Sigmoid colon (tissue), 7 donors: ENCODE data around the gene WHAMM. TPM values are rescaled to one million over a fixed set of nuclear protein-coding genes. Genes with fewer than 3 reads are reported as not detected.
A peak's percentile ranks its signal among the peaks of the same experiment; 100 is the strongest.

Source experiments
- DNase-seq: peaks from one replicate; pipeline ENCODE4 v3.0.0-alpha.2; 2019
- H3K27ac ChIP-seq, 4 donors: fragments of 200-600 bp; sonication (generic); one replicate each; pipeline ENCODE4 v1.5.1; 2016 to 2019; ENCODE audit warnings: mild to moderate bottlenecking in 1 of 4
- H3K27me3 ChIP-seq, 3 donors: fragments of 200-600 bp; sonication (generic); one replicate each; pipeline ENCODE4 v1.5.1; 2019; ENCODE audit warnings: mild to moderate bottlenecking in 1 of 3
- H3K36me3 ChIP-seq, 4 donors: fragments of 200-600 bp; sonication (generic); one replicate each; pipeline ENCODE4 v1.5.1; 2016 to 2019
- H3K4me1 ChIP-seq, 4 donors: fragments of 200-600 bp; sonication (generic); one replicate each; pipeline ENCODE4 v1.5.1; 2017 to 2019
- H3K4me3 ChIP-seq, 4 donors: fragments of 200-600 bp; sonication (generic); one replicate each; pipeline ENCODE4 v1.5.1; 2017 to 2019; ENCODE audit warnings: mild to moderate bottlenecking in 2 of 4, moderate library complexity in 1 of 4
- H3K9me3 ChIP-seq, 4 donors: fragments of 200-600 bp in 3 of 4; sonication (generic) in 3 of 4; one replicate each; pipeline versions ENCODE4 v1.5.1 to v1.6.1; 2013 to 2019
- EP300 ChIP-seq, 4 donors: sonication (generic); formaldehyde crosslinking; IDR thresholded peaks; one replicate each; pipeline ENCODE4 v1.6.1; 2017; ENCODE audit warnings: antibody characterized with exemption in 4 of 4
- POLR2A ChIP-seq, 2 donors: fragments of 450-650 bp; IDR thresholded peaks; one replicate each; pipeline ENCODE4 v1.6.1; 2016; ENCODE audit warnings: antibody characterized with exemption in 2 of 2, mild to moderate bottlenecking in 2 of 2, moderate library complexity in 2 of 2
- POLR2AphosphoS5 ChIP-seq, 4 donors: sonication (generic); formaldehyde crosslinking; IDR thresholded peaks; one replicate each; pipeline ENCODE4 v1.6.1; 2017; ENCODE audit warnings: antibody characterized with exemption in 4 of 4
- WGBS, 2 donors: extraction: QIAGEN DNeasy Blood & Tissue Kit; methylation state at CpG; one replicate each; pipeline ENCODE4 v1.1.7; 2013; 5-methylcytosine and 5-hydroxymethylcytosine counted together
- intact Hi-C: fragments of 100-400 bp; cut with DNase I; formaldehyde crosslinking; loops from one replicate; pipeline ENCODE4 v1.15.1; 2023
- polyA plus RNA-seq, 3 donors: library from polyadenylated mRNA; stranded (reverse); fragments of 200-250 nt; gene quantifications; one replicate each; pipeline ENCODE4 v1.2.3, GENCODE V29; 2013
- total RNA-seq, 4 donors: library from RNA; depleted of rRNA; stranded (reverse); fragments of >200 nt; gene quantifications; one replicate each; pipeline ENCODE4 v1.1.0, GENCODE V29; 2016
- TF ChIP-seq, protein P1 (sequence below), 4 experiments: fragments of 450-650 bp in 3 of 4; fragments of 200-600 bp in 1 of 4; IDR thresholded peaks; one replicate each; pipeline ENCODE4 v1.5.1; 2016 to 2019; ENCODE audit warnings: antibody characterized with exemption in 4 of 4, mild to moderate bottlenecking in 3 of 4, moderate library complexity in 2 of 4
- donor health status: healthy with polysubstance abuse.
- donor health status: Bipolar disorder and iron deficiency.
- donor health status: healthy.

WHAMM gene
- total and polyA plus RNA-seq, 7 donors: 4.4 to 10.5 (median 7.6) TPM

DNA sequence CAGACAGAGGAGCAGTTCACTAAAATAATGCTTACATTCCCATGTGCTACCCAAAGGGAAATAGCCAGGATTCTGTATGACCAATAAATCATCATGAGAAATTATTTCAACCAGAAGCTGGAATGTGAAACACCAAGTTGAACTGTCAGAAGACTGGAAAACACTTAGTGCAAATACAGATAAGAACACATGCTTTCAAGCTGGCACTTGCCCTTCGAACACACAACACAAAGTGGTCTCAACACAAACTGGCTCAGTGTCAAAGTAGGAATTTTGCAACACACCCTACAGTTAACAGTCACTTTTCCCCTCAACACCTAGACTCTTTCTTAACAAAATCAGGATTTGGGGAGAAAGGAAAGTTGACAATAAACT is 4.9 kb upstream of the WHAMM start:
- Histone ChIP-seq H3K36me3 (no peaks in the 10 kb centered on the region), H3K4me3 (no peak overlapping the region), H3K27ac (no peak overlapping the region), H3K9me3 (no peaks in the 10 kb centered on the region), H3K27me3 (no peaks in the 10 kb centered on the region), H3K4me1 (peaks cover 0 to 8% (median 3%) of the 10 kb centered on the region in 4 donors)
- DNase-seq: no peak
- TF ChIP-seq EP300 (IDR thresholded peaks at IDR 0.05) (no peak), POLR2AphosphoS5 (IDR thresholded peaks at IDR 0.05) (no peak), POLR2A (IDR thresholded peaks at IDR 0.05) (no peak)
- TF ChIP-seq, protein P1, sequence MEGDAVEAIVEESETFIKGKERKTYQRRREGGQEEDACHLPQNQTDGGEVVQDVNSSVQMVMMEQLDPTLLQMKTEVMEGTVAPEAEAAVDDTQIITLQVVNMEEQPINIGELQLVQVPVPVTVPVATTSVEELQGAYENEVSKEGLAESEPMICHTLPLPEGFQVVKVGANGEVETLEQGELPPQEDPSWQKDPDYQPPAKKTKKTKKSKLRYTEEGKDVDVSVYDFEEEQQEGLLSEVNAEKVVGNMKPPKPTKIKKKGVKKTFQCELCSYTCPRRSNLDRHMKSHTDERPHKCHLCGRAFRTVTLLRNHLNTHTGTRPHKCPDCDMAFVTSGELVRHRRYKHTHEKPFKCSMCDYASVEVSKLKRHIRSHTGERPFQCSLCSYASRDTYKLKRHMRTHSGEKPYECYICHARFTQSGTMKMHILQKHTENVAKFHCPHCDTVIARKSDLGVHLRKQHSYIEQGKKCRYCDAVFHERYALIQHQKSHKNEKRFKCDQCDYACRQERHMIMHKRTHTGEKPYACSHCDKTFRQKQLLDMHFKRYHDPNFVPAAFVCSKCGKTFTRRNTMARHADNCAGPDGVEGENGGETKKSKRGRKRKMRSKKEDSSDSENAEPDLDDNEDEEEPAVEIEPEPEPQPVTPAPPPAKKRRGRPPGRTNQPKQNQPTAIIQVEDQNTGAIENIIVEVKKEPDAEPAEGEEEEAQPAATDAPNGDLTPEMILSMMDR (IDR thresholded peaks at IDR 0.05): no peak
- 74 to 85% methylated on average over 1 of the region's 1 CpG for WGBS, 2 donors
- intact Hi-C loops: no loop called here

DNA sequence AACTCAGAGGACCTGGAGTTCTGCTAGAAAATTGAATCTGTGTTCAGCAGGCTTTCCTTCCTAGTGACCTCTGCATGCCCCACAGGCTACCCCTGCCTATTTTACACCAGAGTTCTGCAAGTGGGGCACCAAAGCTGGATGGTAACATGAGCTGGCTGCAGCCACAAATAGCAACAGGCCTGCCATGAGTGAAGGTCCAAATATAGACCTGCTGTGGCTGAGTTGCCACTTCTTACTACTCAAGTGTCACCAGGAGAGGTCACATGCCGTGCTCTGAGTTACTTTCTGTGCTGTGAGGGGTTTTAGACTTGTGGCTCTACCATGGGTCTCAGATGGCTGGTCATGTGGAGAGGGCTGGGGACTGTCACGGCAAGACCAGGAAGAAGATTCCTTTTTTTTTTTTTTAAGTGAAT is 3.4 kb upstream of the WHAMM start, which contains the start of gene FSD2:
FSD2 (minus strand) TSS at position 76 of the 413 bp plus-strand sequence. CDS start 18,679 bp downstream, outside the sequence.
- 58 to 80% methylated on average over 2 of the region's 2 CpGs for WGBS, 2 donors
- intact Hi-C loops: loop anchor here (5.0 kb wide), 1 partner anchor 159 kb away; the partner anchor contains the start of gene CPEB1
- H3K9me3 ChIP-seq: no peaks in the 10 kb centered on the region

GRCh38 chr15:82807920-82808633 is 1.4 kb upstream of the WHAMM start:
- H3K27me3 ChIP-seq: no peaks in the 10 kb centered on the region
- peaks cover 0 to 25% (median 19%) of the 10 kb centered on the region in 4 donors for H3K4me1 ChIP-seq
- H3K36me3 ChIP-seq: peaks cover 0 to 2% (median 0%) of the 10 kb centered on the region in 4 donors
- DNase-seq: no peak
- WGBS, 2 donors: 82 to 84% methylated on average over 11 of the region's 11 CpGs
- no peaks in the 10 kb centered on the region for H3K9me3 ChIP-seq
- no peak overlapping the region for H3K4me3 ChIP-seq
- TF ChIP-seq EP300 (IDR thresholded peaks at IDR 0.05): no peak
- intact Hi-C loops: loop anchor here (2.0 to 5.0 kb wide), 2 partner anchors 57 to 161 kb away; partner anchors contain the start of gene CPEB1
- no peak overlapping the region for H3K27ac ChIP-seq

More for the DNA sequence above, 3.4 kb upstream of the WHAMM start, which contains the start of gene FSD2:
- TF ChIP-seq POLR2A (IDR thresholded peaks at IDR 0.05) (no peak), POLR2AphosphoS5 (IDR thresholded peaks at IDR 0.05) (no peak), EP300 (IDR thresholded peaks at IDR 0.05) (no peak)
- TF ChIP-seq, protein P1 (IDR thresholded peaks at IDR 0.05): no peak
- Histone ChIP-seq H3K4me1 (peaks cover 0 to 10% (median 4%) of the 10 kb centered on the region in 4 donors), H3K27ac (no peak within 1 kb of the TSS), H3K36me3 (no peaks in the 10 kb centered on the region), H3K4me3 (no peak within 1 kb of the TSS), H3K27me3 (no peaks in the 10 kb centered on the region)
- no peak for DNase-seq

GRCh38 chr15:82808634-82809041 is 790 bp upstream of the WHAMM start:
- peaks cover 0 to 25% (median 19%) of the 10 kb centered on the region in 4 donors for H3K4me1 ChIP-seq
- intact Hi-C loops: loop anchor here (2.0 to 5.0 kb wide), 2 partner anchors 58 to 161 kb away; partner anchors contain the start of gene CPEB1
- peak overlapping the region in 1 of 4 donors; percentile 96 for H3K4me3 ChIP-seq
- WGBS, 2 donors: 50 to 83% methylated on average over 9 of the region's 9 CpGs
- no peak for DNase-seq
- no peaks in the 10 kb centered on the region for H3K9me3 ChIP-seq
- H3K36me3 ChIP-seq: peaks cover 0 to 8% (median under 1%) of the 10 kb centered on the region in 4 donors
- H3K27ac ChIP-seq: peak overlapping the region; percentile 96 to 100 (median 98)
- no peak for TF ChIP-seq POLR2AphosphoS5 (IDR thresholded peaks at IDR 0.05)
- TF ChIP-seq POLR2A (IDR thresholded peaks at IDR 0.05): no peak
- no peak for TF ChIP-seq EP300 (IDR thresholded peaks at IDR 0.05)
- TF ChIP-seq, protein P1 (IDR thresholded peaks at IDR 0.05): no peak
- no peaks in the 10 kb centered on the region for H3K27me3 ChIP-seq
